A549 (cell line): ENCODE data around the gene NCAPD3. TPM values are rescaled to one million over a fixed set of nuclear protein-coding genes. Genes with fewer than 3 reads are reported as not detected.
A peak's percentile ranks its signal among the peaks of the same experiment; 100 is the strongest.

Source experiments
- ATAC-seq, 2 experiments: fragments of 200-7000 bp in 1 of 2; fragments of >200 bp in 1 of 2; cut with Nextera tagmentation in 1 of 2; cut with Tn5 transposase in 1 of 2; 3 replicates each; pipeline versions ENCODE4 v1.8.0 to v1.9.1; 2018 to 2020; ENCODE audit warnings: mild to moderate bottlenecking in 1 of 2, moderate library complexity in 1 of 2
- CTCF ChIA-PET: fragments of 300-600 bp; sonication (Branson Sonifier 250); formaldehyde crosslinking; extraction: SDS; loops from one replicate; lab custom pipeline; 2021; ENCODE audit warnings: antibody characterized with exemption, inconsistent platforms; lab: Yijun Ruan, JAX
- POLR2A ChIA-PET: fragments of 350-600 bp; formaldehyde crosslinking; extraction: SDS; loops from one replicate; lab custom pipeline; 2021; ENCODE audit warnings: antibody characterized with exemption, inconsistent platforms; lab: Yijun Ruan, JAX
- DNase-seq, 2 experiments: peaks; one replicate each; pipeline versions ENCODE4 v3.0.0 to v3.0.0-alpha.2; 2011 to 2016; ENCODE audit warnings: low read depth in 1 of 2, low spot score in 1 of 2
- FAIRE-seq: peaks from 2 replicates; lab custom pipeline; 2011; peaks lifted over from hg19 to GRCh38; lab: Jason Lieb, UNC
- H3K27ac ChIP-seq, 2 experiments: fragments of >200 bp; sonication (Bioruptor Twin); formaldehyde crosslinking; 3 replicates each; pipeline ENCODE4 v1.5.1; 2016 to 2017
- H3K4me1 ChIP-seq: fragments of >200 bp; sonication (Bioruptor Twin); formaldehyde crosslinking; 3 replicates; pipeline ENCODE4 v1.6.1; 2016
- H3K4me2 ChIP-seq: fragments of >200 bp; sonication (Bioruptor Twin); formaldehyde crosslinking; 3 replicates; pipeline ENCODE4 v1.6.1; 2016
- H3K4me3 ChIP-seq: fragments of >200 bp; sonication (Bioruptor Twin); formaldehyde crosslinking; 3 replicates; pipeline ENCODE4 v1.5.1; 2016
- H3K9me3 ChIP-seq: fragments of >200 bp; sonication (Bioruptor Twin); formaldehyde crosslinking; 3 replicates; pipeline ENCODE4 v1.6.1; 2016
- CBX8 ChIP-seq: fragments of 200-600 bp; sonication (generic); IDR thresholded peaks from 2 replicates; pipeline ENCODE4 v1.6.1; 2016
- CHD2 ChIP-seq: fragments of 150-350 bp; IDR thresholded peaks from 2 replicates; pipeline ENCODE4 v1.6.1; 2014; ENCODE audit warnings: low read length; ENCODE audit not compliant: partially characterized antibody
- EP300 ChIP-seq, 2 experiments: fragments of >200 bp; sonication (Bioruptor Twin); formaldehyde crosslinking; IDR thresholded peaks; 2 replicates in 1 of 2; 3 replicates in 1 of 2; pipeline ENCODE4 v1.6.1; 2016 to 2017
- ESRRA ChIP-seq: fragments of 150-350 bp; IDR thresholded peaks from 2 replicates; pipeline ENCODE4 v1.6.1; 2014; ENCODE audit warnings: mild to moderate bottlenecking, low read length, borderline replicate concordance
- FOSB ChIP-seq: fragments of 250-450 bp; sonication (Bioruptor Pico); IDR thresholded peaks from 2 replicates; pipeline ENCODE4 v1.5.0; 2020; ENCODE audit warnings: mild to moderate bottlenecking, moderate library complexity
- GATA3 ChIP-seq: IDR thresholded peaks from 2 replicates; pipeline ENCODE4 v1.6.1; 2012; ENCODE audit warnings: borderline replicate concordance
- MAFK ChIP-seq: fragments of 450-650 bp; IDR thresholded peaks from 2 replicates; pipeline ENCODE4 v1.6.1; 2014; ENCODE audit not compliant: partially characterized antibody
- PHF8 ChIP-seq: fragments of 200-600 bp; sonication (generic); IDR thresholded peaks from 2 replicates; pipeline ENCODE4 v1.6.1; 2016; ENCODE audit warnings: low read depth, mild to moderate bottlenecking, antibody characterized with exemption, moderate library complexity, borderline replicate concordance
- RCOR1 ChIP-seq: fragments of 150-350 bp; IDR thresholded peaks from 2 replicates; pipeline ENCODE4 v1.6.1; 2014; ENCODE audit warnings: antibody characterized with exemption, low read length, low read depth
- RFX5 ChIP-seq: fragments of 450-650 bp; IDR thresholded peaks from 2 replicates; pipeline ENCODE4 v1.7.1; 2014; ENCODE audit warnings: antibody characterized with exemption, mild to moderate bottlenecking, moderate library complexity
- RNF2 ChIP-seq: fragments of 200-600 bp; sonication (generic); IDR thresholded peaks from 2 replicates; pipeline ENCODE4 v1.6.1; 2016; ENCODE audit warnings: low read depth, mild to moderate bottlenecking, antibody characterized with exemption, moderate library complexity, borderline replicate concordance
- ZFP36 ChIP-seq: fragments of 450-650 bp; IDR thresholded peaks from 2 replicates; pipeline ENCODE4 v1.6.1; 2014; ENCODE audit warnings: borderline replicate concordance; ENCODE audit not compliant: partially characterized antibody
- ZSCAN20 ChIP-seq: fragments of 250-450 bp; sonication (Bioruptor Pico); IDR thresholded peaks from 2 replicates; pipeline ENCODE4 v1.8.0; 2022; ENCODE audit warnings: mild to moderate bottlenecking, moderate library complexity
- WGBS: methylation state at CpG from one replicate; pipeline ENCODE4 v1.1.6; 2017; ENCODE audit errors: missing lambda C conversion rate; 5-methylcytosine and 5-hydroxymethylcytosine counted together
- polyA plus RNA-seq, 4 experiments: library from polyadenylated mRNA; depleted of rRNA in 3 of 4; stranded (reverse); fragments of >200 nt; fragmentation: RNase III in 1 of 4; extraction: RNeasy Plus Mini Kit Qiagen cat#74134 plus additional on column Dnase treatment in 1 of 4; gene quantifications; 2 replicates in 3 of 4; 3 replicates in 1 of 4; pipeline ENCODE4 v1.2.3, GENCODE V29; 2011 to 2017
- TF ChIP-seq, protein P1 (sequence below): fragments of 150-350 bp; IDR thresholded peaks from 2 replicates; pipeline ENCODE4 v1.6.1; 2014; ENCODE audit warnings: low read depth, mild to moderate bottlenecking, low read length
- TF ChIP-seq, protein P2 (sequence below): fragments of 250-450 bp; sonication (Bioruptor Pico); IDR thresholded peaks from 2 replicates; pipeline ENCODE4 v1.5.0; 2020; ENCODE audit warnings: low read depth, mild to moderate bottlenecking, moderate library complexity
- TF ChIP-seq, protein P3 (sequence below): fragments of 200-600 bp; sonication (generic); IDR thresholded peaks from 2 replicates; pipeline ENCODE4 v1.6.1; 2016; ENCODE audit warnings: antibody characterized with exemption, mild to moderate bottlenecking, moderate library complexity

The NCAPD3 gene
- polyA plus RNA-seq, 2 of the 4 experiments (the other 2 are of a cell fraction), result 26.6 to 36.0 TPM

DNA sequence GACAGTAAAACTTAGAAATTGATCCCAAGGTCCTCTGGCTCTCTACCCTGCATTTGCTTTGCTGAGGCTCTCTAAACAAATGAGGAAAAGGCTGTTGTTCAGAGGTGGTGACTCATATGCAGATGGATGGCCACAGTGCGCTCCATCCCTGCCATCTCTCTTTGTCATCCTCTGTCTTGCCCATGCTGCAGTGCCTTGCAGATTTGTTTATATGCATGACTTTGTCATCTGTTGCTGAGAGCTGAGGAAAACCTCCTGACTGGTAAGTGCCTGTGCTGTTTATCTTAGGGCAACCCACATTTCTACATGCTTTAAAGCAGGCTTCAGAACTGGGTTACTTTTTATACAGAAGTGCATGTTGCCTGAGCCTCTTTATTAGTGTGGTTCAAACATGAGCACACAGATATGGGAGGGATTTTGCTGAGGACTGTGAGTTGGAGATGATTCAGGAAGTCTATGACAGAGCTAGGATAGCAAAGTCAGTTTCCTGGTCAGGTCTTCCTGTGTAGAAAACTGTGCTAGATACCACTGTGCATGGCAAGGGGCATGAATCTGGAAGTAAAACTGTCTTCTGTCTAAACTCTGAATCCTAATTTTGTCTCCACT lies 97.4 kb downstream of the NCAPD3 start:
- H3K4me1 ChIP-seq, result no peaks in the 10 kb centered on the region
- POLR2A ChIA-PET, result no interaction called here
- 8% methylated on average over 1 of the region's 1 CpG for WGBS
- peak in 1 of 2 experiments; percentile 43; a peak in 1 of 6 replicates for ATAC-seq
- H3K9me3 ChIP-seq, result 0 out of 3 replicates have a peak, but pooled peaks cover 6% of the 10 kb centered on the region
- H3K4me3 ChIP-seq, result no peak overlapping the region
- H3K4me2 ChIP-seq, result no peak overlapping the region
- FAIRE-seq, result no peak
- CTCF ChIA-PET, result no interaction called here
- H3K27ac ChIP-seq, result no peak overlapping the region
- DNase-seq, result no peak
- TF ChIP-seq RFX5 (peak; percentile 63; the same call in 1 of the 2 replicates), GATA3 (no peak)

DNA sequence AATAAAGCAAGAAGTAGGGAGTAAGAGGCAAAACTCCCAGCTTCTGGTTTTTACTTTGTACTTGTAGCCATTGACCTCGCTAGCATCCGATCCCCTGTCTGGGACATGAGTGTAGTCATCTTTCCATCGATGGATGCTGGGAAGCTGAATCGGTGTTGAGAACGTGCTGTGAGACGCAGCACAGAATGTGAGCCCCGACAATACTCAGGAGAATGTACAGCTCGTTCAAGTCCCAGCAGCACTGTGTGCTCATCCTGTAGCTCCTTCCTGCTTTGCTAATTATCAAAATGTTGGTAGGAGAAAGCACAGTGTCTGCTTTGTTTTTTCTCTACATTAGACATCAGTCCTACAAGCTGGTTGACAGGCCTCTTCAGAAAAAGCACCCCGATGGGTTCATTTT lies 98.3 kb downstream of the NCAPD3 start:
- ATAC-seq, result no peak
- no peak for DNase-seq
- POLR2A ChIA-PET, result no interaction called here
- Histone ChIP-seq H3K4me2 (no peak overlapping the region), H3K27ac (no peak overlapping the region), H3K9me3 (no peaks in the 10 kb centered on the region), H3K4me1 (no peaks in the 10 kb centered on the region), H3K4me3 (no peak overlapping the region)
- CTCF ChIA-PET, result no interaction called here
- FAIRE-seq, result no peak
- TF ChIP-seq CBX8, result 0 out of 2 replicates have a peak, but pooled peaks have one; percentile 51
- TF ChIP-seq, protein P1, sequence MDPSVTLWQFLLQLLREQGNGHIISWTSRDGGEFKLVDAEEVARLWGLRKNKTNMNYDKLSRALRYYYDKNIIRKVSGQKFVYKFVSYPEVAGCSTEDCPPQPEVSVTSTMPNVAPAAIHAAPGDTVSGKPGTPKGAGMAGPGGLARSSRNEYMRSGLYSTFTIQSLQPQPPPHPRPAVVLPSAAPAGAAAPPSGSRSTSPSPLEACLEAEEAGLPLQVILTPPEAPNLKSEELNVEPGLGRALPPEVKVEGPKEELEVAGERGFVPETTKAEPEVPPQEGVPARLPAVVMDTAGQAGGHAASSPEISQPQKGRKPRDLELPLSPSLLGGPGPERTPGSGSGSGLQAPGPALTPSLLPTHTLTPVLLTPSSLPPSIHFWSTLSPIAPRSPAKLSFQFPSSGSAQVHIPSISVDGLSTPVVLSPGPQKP, result no peak
- WGBS, result 72% methylated on average over 9 of the region's 9 CpGs

DNA sequence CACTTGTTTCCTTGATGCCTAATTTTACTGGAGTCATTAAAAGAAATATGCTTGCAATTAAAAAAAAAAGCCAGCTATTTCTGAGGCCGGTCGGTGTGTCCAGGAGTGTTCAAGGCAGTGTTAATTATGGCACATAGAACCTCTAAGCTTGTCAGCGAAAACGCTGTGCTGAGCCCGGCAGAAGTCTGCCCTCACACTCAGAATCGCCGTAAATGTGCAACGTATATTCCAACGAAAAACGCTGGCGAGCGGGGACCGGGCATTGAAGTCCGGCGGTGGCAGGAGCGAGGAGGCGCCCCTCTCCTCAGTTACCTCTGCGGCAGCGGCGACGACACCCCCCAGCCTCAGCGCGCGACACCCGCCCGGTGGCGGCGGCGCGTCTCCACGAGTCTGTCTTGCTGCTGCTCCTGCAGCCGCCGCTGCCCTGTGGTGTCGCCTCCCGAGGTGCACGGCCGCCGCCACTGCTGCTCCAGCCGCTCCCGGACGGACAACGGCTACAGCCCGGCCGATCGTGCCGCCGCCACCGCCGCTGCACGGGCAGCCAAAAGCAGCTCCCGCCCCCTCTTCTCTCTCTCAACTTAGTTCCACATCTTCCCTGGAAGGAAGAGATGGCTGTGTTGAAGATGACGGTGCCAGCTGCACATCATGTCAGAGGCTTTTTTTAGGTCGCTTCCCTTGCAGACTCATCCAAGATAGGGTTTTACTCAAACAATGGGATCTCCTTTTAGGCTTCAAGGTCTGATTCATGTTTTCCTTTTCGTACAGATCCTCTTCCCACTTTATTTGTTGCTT lies 98.9 kb downstream of the NCAPD3 start:
- H3K27ac ChIP-seq, result no peak overlapping the region
- POLR2A ChIA-PET, result no interaction called here

DNA sequence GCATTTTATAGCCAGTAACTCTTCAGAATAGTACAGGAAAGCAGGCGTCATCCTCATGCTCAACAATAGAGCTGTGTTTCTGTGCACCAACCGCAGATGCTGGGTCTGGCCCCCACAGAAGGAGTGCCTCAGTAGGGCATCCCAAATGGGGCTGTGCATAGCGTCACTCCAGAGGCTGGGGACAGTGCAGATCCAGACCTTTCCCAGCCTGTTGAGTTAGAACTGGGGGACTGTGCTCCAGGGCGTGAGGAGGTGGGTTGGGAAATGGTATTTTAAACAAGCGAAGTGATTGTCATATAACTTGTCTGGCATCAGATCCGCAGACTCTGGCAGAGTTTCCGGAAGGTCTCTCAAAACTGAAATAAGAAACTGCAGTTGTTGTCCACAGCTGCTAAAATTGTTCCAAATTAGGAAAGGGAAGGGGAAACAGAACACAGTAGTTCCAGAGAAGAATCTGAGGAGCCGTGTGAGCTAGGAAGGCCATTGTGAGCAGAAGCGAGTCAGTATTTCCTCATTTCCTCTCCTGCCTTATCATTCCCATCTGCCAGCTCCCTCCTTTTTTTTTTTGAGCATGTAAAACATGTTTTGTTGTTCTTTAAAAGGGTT lies 102.7 kb downstream of the NCAPD3 start:
- FAIRE-seq (no peak), ATAC-seq (no peak), DNase-seq (no peak)
- TF ChIP-seq RCOR1 (no peak), GATA3 (no peak), EP300 (IDR thresholded peaks at IDR 0.05) (no peak), PHF8 (no peak), ESRRA (no peak), RNF2 (no peak), FOSB (CRISPR knock-in tag) (no peak), ZSCAN20 (no peak), CHD2 (no peak), MAFK (no peak)
- TF ChIP-seq, protein P2, sequence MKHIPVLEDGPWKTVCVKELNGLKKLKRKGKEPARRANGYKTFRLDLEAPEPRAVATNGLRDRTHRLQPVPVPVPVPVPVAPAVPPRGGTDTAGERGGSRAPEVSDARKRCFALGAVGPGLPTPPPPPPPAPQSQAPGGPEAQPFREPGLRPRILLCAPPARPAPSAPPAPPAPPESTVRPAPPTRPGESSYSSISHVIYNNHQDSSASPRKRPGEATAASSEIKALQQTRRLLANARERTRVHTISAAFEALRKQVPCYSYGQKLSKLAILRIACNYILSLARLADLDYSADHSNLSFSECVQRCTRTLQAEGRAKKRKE (CRISPR knock-in tag), result no peak
- TF ChIP-seq, protein P3, sequence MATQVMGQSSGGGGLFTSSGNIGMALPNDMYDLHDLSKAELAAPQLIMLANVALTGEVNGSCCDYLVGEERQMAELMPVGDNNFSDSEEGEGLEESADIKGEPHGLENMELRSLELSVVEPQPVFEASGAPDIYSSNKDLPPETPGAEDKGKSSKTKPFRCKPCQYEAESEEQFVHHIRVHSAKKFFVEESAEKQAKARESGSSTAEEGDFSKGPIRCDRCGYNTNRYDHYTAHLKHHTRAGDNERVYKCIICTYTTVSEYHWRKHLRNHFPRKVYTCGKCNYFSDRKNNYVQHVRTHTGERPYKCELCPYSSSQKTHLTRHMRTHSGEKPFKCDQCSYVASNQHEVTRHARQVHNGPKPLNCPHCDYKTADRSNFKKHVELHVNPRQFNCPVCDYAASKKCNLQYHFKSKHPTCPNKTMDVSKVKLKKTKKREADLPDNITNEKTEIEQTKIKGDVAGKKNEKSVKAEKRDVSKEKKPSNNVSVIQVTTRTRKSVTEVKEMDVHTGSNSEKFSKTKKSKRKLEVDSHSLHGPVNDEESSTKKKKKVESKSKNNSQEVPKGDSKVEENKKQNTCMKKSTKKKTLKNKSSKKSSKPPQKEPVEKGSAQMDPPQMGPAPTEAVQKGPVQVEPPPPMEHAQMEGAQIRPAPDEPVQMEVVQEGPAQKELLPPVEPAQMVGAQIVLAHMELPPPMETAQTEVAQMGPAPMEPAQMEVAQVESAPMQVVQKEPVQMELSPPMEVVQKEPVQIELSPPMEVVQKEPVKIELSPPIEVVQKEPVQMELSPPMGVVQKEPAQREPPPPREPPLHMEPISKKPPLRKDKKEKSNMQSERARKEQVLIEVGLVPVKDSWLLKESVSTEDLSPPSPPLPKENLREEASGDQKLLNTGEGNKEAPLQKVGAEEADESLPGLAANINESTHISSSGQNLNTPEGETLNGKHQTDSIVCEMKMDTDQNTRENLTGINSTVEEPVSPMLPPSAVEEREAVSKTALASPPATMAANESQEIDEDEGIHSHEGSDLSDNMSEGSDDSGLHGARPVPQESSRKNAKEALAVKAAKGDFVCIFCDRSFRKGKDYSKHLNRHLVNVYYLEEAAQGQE, result no peak
- WGBS, result 28% methylated on average over 9 of the region's 9 CpGs
- H3K27ac ChIP-seq, result no peak overlapping the region
- no peak overlapping the region for H3K4me3 ChIP-seq
- CTCF ChIA-PET, result no interaction called here
- no peaks in the 10 kb centered on the region for H3K4me1 ChIP-seq
- POLR2A ChIA-PET, result interaction anchor here (0.6 kb wide), 1 partner anchor 15 kb away, joined by 3 read pairs; no protein-coding TSS in a partner anchor
- no peak overlapping the region for H3K4me2 ChIP-seq
- no peaks in the 10 kb centered on the region for H3K9me3 ChIP-seq

More for the DNA sequence above, 98.9 kb downstream of the NCAPD3 start:
- H3K4me1 ChIP-seq, result no peaks in the 10 kb centered on the region
- ATAC-seq (peak; percentile 72 to 87), FAIRE-seq (no peak), DNase-seq (no peak)
- peak overlapping the region; percentile 32; the same call in 1 of the 3 replicates for H3K4me3 ChIP-seq
- 10% methylated on average over 22 of the region's 54 CpGs for WGBS
- peak overlapping the region; percentile 74 for H3K4me2 ChIP-seq
- TF ChIP-seq ZFP36 (no peak), RNF2 (peak; percentile 75; the same call in 1 of the 2 replicates)
- H3K9me3 ChIP-seq, result no peaks in the 10 kb centered on the region
- CTCF ChIA-PET, result no interaction called here
